ENCODE data around the gene GAREM1.
A peak's percentile ranks its signal among the peaks of the same experiment; 100 is the strongest.
"Not testable (repeated sequence)": the region's sequence is repeated elsewhere in the genome, so short reads cannot be mapped to it uniquely, and the experiment has no call there.

Gene GAREM1

GRCh38 chr18:32470714-32471633, at the start of gene GAREM1:
TSS of gene GAREM1 (minus strand) at chr18:32470882. CDS start at chr18:32470428, 454 bp downstream.
- no peak for FAIRE-seq

- no peak for FAIRE-seq
These were observed 40.5 kb upstream of the GAREM1 start for GRCh38 chr18:32511147-32511546.

GRCh38 chr18:32509111-32509510, 38.4 kb upstream of the GAREM1 start:
- no peak for FAIRE-seq

GRCh38 chr18:32507093-32507492, 36.4 kb upstream of the GAREM1 start:
- FAIRE-seq: no peak

- FAIRE-seq: no peak
These were observed 31.3 kb upstream of the GAREM1 start for GRCh38 chr18:32502014-32502413.

GRCh38 chr18:32501242-32501641, 30.6 kb upstream of the GAREM1 start:
- not testable (repeated sequence) for FAIRE-seq

- FAIRE-seq: no peak
These were observed 12.3 kb upstream of the GAREM1 start for GRCh38 chr18:32483002-32483401.

GRCh38 chr18:32482117-32482516, 11.4 kb upstream of the GAREM1 start:
- FAIRE-seq: peak; percentile 62

GRCh38 chr18:32480581-32480980, 9.9 kb upstream of the GAREM1 start:
- no peak for FAIRE-seq

- FAIRE-seq: no peak
These were observed 8.1 kb upstream of the GAREM1 start for GRCh38 chr18:32478807-32479206.

- no peak for FAIRE-seq
These were observed 7.6 kb upstream of the GAREM1 start for GRCh38 chr18:32478317-32478716.

GRCh38 chr18:32476106-32476505, 5.4 kb upstream of the GAREM1 start:
- no peak for FAIRE-seq

GRCh38 chr18:32475069-32475468, 4.4 kb upstream of the GAREM1 start:
- FAIRE-seq: not testable (repeated sequence)

GRCh38 chr18:32473325-32473724, 2.6 kb upstream of the GAREM1 start:
- no peak for FAIRE-seq

- no peak for FAIRE-seq
These were observed 2.2 kb upstream of the GAREM1 start for GRCh38 chr18:32472841-32473240.

- FAIRE-seq: no peak
These were observed 295 bp downstream of the GAREM1 start for GRCh38 chr18:32470460-32470713.

GRCh38 chr18:32469691-32470459, 807 bp downstream of the GAREM1 start:
- FAIRE-seq: no peak

- no peak for FAIRE-seq
These were observed 1.5 kb downstream of the GAREM1 start for GRCh38 chr18:32469190-32469651.

- FAIRE-seq: no peak
These were observed 2.4 kb downstream of the GAREM1 start for GRCh38 chr18:32468147-32468845.

GRCh38 chr18:32461709-32462272, 8.9 kb downstream of the GAREM1 start:
- FAIRE-seq: no peak

- FAIRE-seq: peak; percentile 49
These were observed 10.4 kb downstream of the GAREM1 start for GRCh38 chr18:32460171-32460731.

- FAIRE-seq: no peak
These were observed 11.2 kb downstream of the GAREM1 start for GRCh38 chr18:32459361-32460101.

All from colon (tissue), 2 donors.